ENCODE data around the gene RALGAPA2.

RALGAPA2 gene

GRCh38 chr20:20737158-20737557 lies 24.7 kb upstream of the RALGAPA2 start:
- DNase-seq (ENCODE audit: low spot score): no peak
- in situ Hi-C loops (cut with MboI; ENCODE audit: low sequenced_read_pairs, unreplicated experiment): no loop called here
- no peak for TF ChIP-seq CTCF (IDR thresholded peaks at IDR 0.05; ENCODE audit: borderline replicate concordance, control extremely low read depth, extremely low read depth, insufficient read depth, missing control alignments)

- in situ Hi-C loops (cut with MboI; ENCODE audit: low sequenced_read_pairs, unreplicated experiment): no loop called here
- DNase-seq (ENCODE audit: low spot score): no peak
- no peak for TF ChIP-seq CTCF (IDR thresholded peaks at IDR 0.05; ENCODE audit: borderline replicate concordance, control extremely low read depth, extremely low read depth, insufficient read depth, missing control alignments)
Observed at GRCh38 chr20:20736303-20736702, 23.9 kb upstream of the RALGAPA2 start.

GRCh38 chr20:20734475-20734948 lies 22.1 kb upstream of the RALGAPA2 start:
- no peak for TF ChIP-seq CTCF (IDR thresholded peaks at IDR 0.05; ENCODE audit: borderline replicate concordance, control extremely low read depth, extremely low read depth, insufficient read depth, missing control alignments)
- DNase-seq (ENCODE audit: low spot score): no peak
- in situ Hi-C loops (cut with MboI; ENCODE audit: low sequenced_read_pairs, unreplicated experiment): no loop called here

- DNase-seq (ENCODE audit: low spot score): no peak
- in situ Hi-C loops (cut with MboI; ENCODE audit: low sequenced_read_pairs, unreplicated experiment): no loop called here
- no peak for TF ChIP-seq CTCF (IDR thresholded peaks at IDR 0.05; ENCODE audit: borderline replicate concordance, control extremely low read depth, extremely low read depth, insufficient read depth, missing control alignments)
Observed at GRCh38 chr20:20733943-20734342, 21.5 kb upstream of the RALGAPA2 start.

- no peak for TF ChIP-seq CTCF (IDR thresholded peaks at IDR 0.05; ENCODE audit: borderline replicate concordance, control extremely low read depth, extremely low read depth, insufficient read depth, missing control alignments)
- in situ Hi-C loops (cut with MboI; ENCODE audit: low sequenced_read_pairs, unreplicated experiment): no loop called here
- no peak for DNase-seq (ENCODE audit: low spot score)
Observed at GRCh38 chr20:20732641-20733040, 20.2 kb upstream of the RALGAPA2 start.

GRCh38 chr20:20731945-20732296 lies 19.5 kb upstream of the RALGAPA2 start:
- no peak for DNase-seq (ENCODE audit: low spot score)
- in situ Hi-C loops (cut with MboI; ENCODE audit: low sequenced_read_pairs, unreplicated experiment): no loop called here
- no peak for TF ChIP-seq CTCF (IDR thresholded peaks at IDR 0.05; ENCODE audit: borderline replicate concordance, control extremely low read depth, extremely low read depth, insufficient read depth, missing control alignments)
